Activated CD4-positive, alpha-beta memory T cell treated with anti-CD3 and anti-CD28 coated beads for 36 hours (primary cell): ENCODE results near the gene VWA7. TPM values are rescaled to one million over a fixed set of nuclear protein-coding genes. Genes with fewer than 3 reads are reported as not detected.

ENCODE experiments used
- CTCF ChIA-PET: fragments of 350-600 bp; sonication (Branson Sonifier 250); formaldehyde crosslinking; loops from one replicate; lab custom pipeline; 2021; ENCODE audit warnings: antibody characterized with exemption, inconsistent platforms; lab: Charles Lee
- POLR2A ChIA-PET: fragments of 350-600 bp; sonication (Branson Sonifier 250); formaldehyde crosslinking; loops from one replicate; lab custom pipeline; 2021; ENCODE audit warnings: antibody characterized with exemption; lab: Charles Lee
- DNase-seq: peaks from one replicate; pipeline ENCODE4 v3.0.0-alpha.2; 2020
- H3K27ac Mint-ChIP-seq: one replicate; pipeline ENCODE4 v1.8.0; 2021; ENCODE audit warnings: mixed read lengths
- H3K27me3 Mint-ChIP-seq: one replicate; pipeline ENCODE4 v1.8.0; 2021; ENCODE audit warnings: mixed read lengths
- H3K36me3 Mint-ChIP-seq: one replicate; pipeline ENCODE4 v1.8.0; 2021; ENCODE audit warnings: mixed read lengths
- H3K4me1 Mint-ChIP-seq: one replicate; pipeline ENCODE4 v1.8.0; 2021; ENCODE audit warnings: low read depth, mixed read lengths
- H3K4me3 Mint-ChIP-seq: one replicate; pipeline ENCODE4 v1.8.0; 2021; ENCODE audit warnings: mild to moderate bottlenecking, mixed read lengths
- H3K9me3 Mint-ChIP-seq: one replicate; pipeline ENCODE4 v1.8.0; 2021; ENCODE audit warnings: mixed read lengths
- intact Hi-C: fragments of 100-400 bp; cut with micrococcal nuclease; formaldehyde crosslinking; loops from one replicate; pipeline ENCODE4 v1.15.1; 2023
- total RNA-seq, 2 experiments: library from RNA; stranded (reverse); gene quantifications; one replicate each; pipeline ENCODE4 v1.2.3, GENCODE V29; 2021

VWA7 gene
- total RNA-seq, 2 experiments from 2014 or later: 2.0 to 2.1 TPM

- H3K36me3 Mint-ChIP-seq: peaks cover 41% of the 10 kb centered on the region
- DNase-seq: no peak
- CTCF ChIA-PET: interaction anchor here (1.2 kb wide), 1 partner anchor 28 kb away, joined by 3 read pairs; no protein-coding TSS in a partner anchor
- intact Hi-C loops: no loop called here
- H3K4me3 Mint-ChIP-seq: no peak overlapping the region
- H3K27ac Mint-ChIP-seq: no peak overlapping the region
- H3K4me1 Mint-ChIP-seq: no peaks in the 10 kb centered on the region
- POLR2A ChIA-PET: no interaction called here
- H3K27me3 Mint-ChIP-seq: no peaks in the 10 kb centered on the region
- H3K9me3 Mint-ChIP-seq: no peaks in the 10 kb centered on the region
These were observed 12.9 kb downstream of the VWA7 start for GRCh38 chr6:31764198-31764597.

DNA sequence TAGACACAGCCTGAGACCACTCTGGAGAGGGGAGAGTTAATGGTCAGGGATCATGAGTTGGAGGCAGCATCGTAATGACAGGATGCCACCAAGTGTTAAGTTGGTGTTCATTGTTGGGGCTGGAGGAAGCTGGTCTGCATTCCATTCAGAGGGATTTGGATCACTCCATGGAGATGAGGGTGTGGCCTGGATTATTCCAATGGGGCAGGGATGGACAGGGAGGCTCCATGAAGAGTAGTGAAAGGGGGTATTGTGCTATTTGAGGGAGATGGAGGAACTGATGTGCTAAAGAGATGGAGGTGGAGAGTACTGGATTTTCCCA is 13.5 kb downstream of the VWA7 start:
- Mint-ChIP-seq H3K27ac (no peak overlapping the region), H3K9me3 (no peaks in the 10 kb centered on the region), H3K36me3 (peaks cover 47% of the 10 kb centered on the region), H3K27me3 (no peaks in the 10 kb centered on the region), H3K4me1 (no peaks in the 10 kb centered on the region), H3K4me3 (no peak overlapping the region)
- POLR2A ChIA-PET: no interaction called here
- intact Hi-C loops: no loop called here
- DNase-seq: no peak
- CTCF ChIA-PET: no interaction called here

DNA sequence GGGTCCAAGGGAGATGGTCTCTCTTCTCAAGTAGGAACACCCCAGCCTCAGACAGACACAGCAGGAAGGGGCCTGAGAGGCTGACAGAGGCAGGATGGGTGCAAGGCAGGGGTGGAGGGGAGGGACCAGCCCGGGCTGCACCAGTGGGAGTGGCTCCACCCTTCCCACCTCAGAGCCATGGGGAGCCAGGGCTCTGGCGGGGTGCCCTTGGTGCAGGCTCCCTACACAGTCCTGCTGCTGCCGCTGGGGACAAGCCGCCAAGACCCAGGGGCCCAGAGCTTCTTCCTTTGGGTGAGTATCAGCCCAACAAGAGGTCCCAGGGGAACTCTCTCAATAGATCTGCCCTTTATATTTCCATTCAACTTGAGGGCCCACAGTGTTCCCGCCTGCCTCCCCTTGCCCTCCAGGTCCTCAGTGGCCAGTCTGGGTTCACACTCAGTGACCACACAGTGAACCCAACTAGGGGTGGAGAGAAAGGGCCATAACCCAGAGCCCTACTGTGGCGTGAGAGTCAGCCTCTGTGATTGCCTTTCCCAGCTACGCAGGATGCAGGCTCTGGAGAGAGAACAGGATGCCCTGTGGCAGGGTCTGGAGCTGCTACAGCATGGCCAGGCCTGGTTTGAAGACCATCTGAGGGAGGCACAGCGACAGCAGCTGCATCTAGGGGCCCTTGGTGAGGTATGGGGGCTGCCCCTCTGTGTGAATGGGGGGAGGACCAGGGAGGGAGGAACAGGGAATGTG is 14.1 kb downstream of the VWA7 start:
- POLR2A ChIA-PET: no interaction called here
- intact Hi-C loops: no loop called here
- DNase-seq: no peak
- peaks cover 51% of the 10 kb centered on the region for H3K36me3 Mint-ChIP-seq
- CTCF ChIA-PET: interaction anchor here (0.6 kb wide), 1 partner anchor 25 kb away, joined by 3 read pairs; no protein-coding TSS in a partner anchor
- H3K27me3 Mint-ChIP-seq: no peaks in the 10 kb centered on the region
- H3K27ac Mint-ChIP-seq: no peak overlapping the region
- no peaks in the 10 kb centered on the region for H3K4me1 Mint-ChIP-seq
- no peaks in the 10 kb centered on the region for H3K9me3 Mint-ChIP-seq
- no peak overlapping the region for H3K4me3 Mint-ChIP-seq

GRCh38 chr6:31762356-31762755 is 14.8 kb downstream of the VWA7 start, which contains the start of gene SAPCD1:
TSS of gene SAPCD1 (plus strand) at chr6:31762656. CDS start at chr6:31763055, 399 bp downstream.
- H3K9me3 Mint-ChIP-seq: no peaks in the 10 kb centered on the region
- DNase-seq: no peak
- no peak within 1 kb of the TSS for H3K27ac Mint-ChIP-seq
- no peaks in the 10 kb centered on the region for H3K27me3 Mint-ChIP-seq
- intact Hi-C loops: no loop called here
- no peak within 1 kb of the TSS for H3K4me3 Mint-ChIP-seq
- POLR2A ChIA-PET: no interaction called here
- CTCF ChIA-PET: interaction anchor here (0.6 kb wide), 1 partner anchor 26 kb away, joined by 3 read pairs; no protein-coding TSS in a partner anchor
- H3K4me1 Mint-ChIP-seq: no peaks in the 10 kb centered on the region
- H3K36me3 Mint-ChIP-seq: peaks cover 53% of the 10 kb centered on the region

GRCh38 chr6:31761343-31761742 is 15.8 kb downstream of the VWA7 start:
- H3K27me3 Mint-ChIP-seq: no peaks in the 10 kb centered on the region
- H3K9me3 Mint-ChIP-seq: no peaks in the 10 kb centered on the region
- peaks cover 54% of the 10 kb centered on the region for H3K36me3 Mint-ChIP-seq
- no peak overlapping the region for H3K4me3 Mint-ChIP-seq
- no peak for DNase-seq
- ChIA-PET POLR2A (no interaction called here), CTCF (interaction anchor here (1.2 kb wide), 1 partner anchor 8 kb away, joined by 4 read pairs; no protein-coding TSS in a partner anchor)
- H3K4me1 Mint-ChIP-seq: no peaks in the 10 kb centered on the region
- no peak overlapping the region for H3K27ac Mint-ChIP-seq
- intact Hi-C loops: no loop called here

GRCh38 chr6:31760790-31761189 is 16.3 kb downstream of the VWA7 start:
- POLR2A ChIA-PET: no interaction called here
- H3K4me1 Mint-ChIP-seq: no peaks in the 10 kb centered on the region

GRCh38 chr6:31758281-31758680 is 18.8 kb downstream of the VWA7 start:
- no peak overlapping the region for H3K27ac Mint-ChIP-seq

More at GRCh38 chr6:31760790-31761189, 16.3 kb downstream of the VWA7 start:
- DNase-seq: no peak
- Mint-ChIP-seq H3K27ac (no peak overlapping the region), H3K27me3 (no peaks in the 10 kb centered on the region), H3K9me3 (no peaks in the 10 kb centered on the region), H3K36me3 (peaks cover 54% of the 10 kb centered on the region), H3K4me3 (no peak overlapping the region)
- intact Hi-C loops: no loop called here
- CTCF ChIA-PET: interaction anchor here (1.2 kb wide), 1 partner anchor 9 kb away, joined by 4 read pairs; no protein-coding TSS in a partner anchor

DNA sequence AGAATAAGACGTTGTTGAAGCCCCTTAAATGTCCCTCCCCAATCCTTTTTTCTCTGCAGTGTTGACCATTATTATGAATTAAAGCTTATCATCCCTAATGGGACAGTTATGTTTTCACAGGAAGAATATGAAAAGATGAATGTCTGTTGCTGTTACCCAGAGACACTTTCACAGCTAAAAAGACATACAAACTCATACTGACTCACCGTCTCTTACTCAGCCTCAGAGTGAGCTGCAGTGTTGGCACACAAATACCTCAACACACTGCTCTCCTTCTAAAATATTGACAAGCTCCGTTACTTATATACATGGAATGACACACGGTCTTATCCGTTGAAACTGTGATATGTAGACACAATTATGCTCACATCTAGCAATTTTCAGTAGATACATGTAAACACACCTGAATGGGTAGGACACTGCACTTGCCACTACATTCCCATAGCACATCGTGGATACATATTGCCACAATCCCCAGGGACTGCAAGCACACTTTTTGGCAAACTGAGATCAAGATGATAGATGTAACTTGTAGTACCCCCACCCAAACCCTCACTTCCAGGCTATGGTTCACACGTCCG is 24.3 kb downstream of the VWA7 start:
- Mint-ChIP-seq H3K27ac (no peak overlapping the region), H3K4me3 (no peak overlapping the region), H3K9me3 (no peaks in the 10 kb centered on the region), H3K27me3 (no peaks in the 10 kb centered on the region), H3K4me1 (no peaks in the 10 kb centered on the region), H3K36me3 (peaks cover 19% of the 10 kb centered on the region)
- DNase-seq: no peak
- ChIA-PET CTCF (interaction anchor here (1.0 to 1.2 kb wide), 2 partner anchors 17 to 73 kb away, joined by 5 read pairs; partner anchors contain the start of gene LY6G5C), POLR2A (interaction anchor here (2.3 kb wide), 1 partner anchor 12 kb away, joined by 7 read pairs; the partner anchor contains the start of gene MSH5)
- intact Hi-C loops: no loop called here

More at GRCh38 chr6:31758281-31758680, 18.8 kb downstream of the VWA7 start:
- DNase-seq: no peak
- H3K9me3 Mint-ChIP-seq: no peaks in the 10 kb centered on the region
- H3K36me3 Mint-ChIP-seq: peaks cover 50% of the 10 kb centered on the region
- no peak overlapping the region for H3K4me3 Mint-ChIP-seq
- H3K27me3 Mint-ChIP-seq: no peaks in the 10 kb centered on the region
- CTCF ChIA-PET: interaction anchor here (1.0 to 2.2 kb wide), 2 partner anchors 12 to 15 kb away, joined by 3 to 13 read pairs; no protein-coding TSS in a partner anchor
- no peaks in the 10 kb centered on the region for H3K4me1 Mint-ChIP-seq
- intact Hi-C loops: no loop called here
- POLR2A ChIA-PET: interaction anchor here (0.6 to 0.9 kb wide), 2 partner anchors 18 to 92 kb away, joined by 3 read pairs; partner anchors contain the start of gene MSH5

DNA sequence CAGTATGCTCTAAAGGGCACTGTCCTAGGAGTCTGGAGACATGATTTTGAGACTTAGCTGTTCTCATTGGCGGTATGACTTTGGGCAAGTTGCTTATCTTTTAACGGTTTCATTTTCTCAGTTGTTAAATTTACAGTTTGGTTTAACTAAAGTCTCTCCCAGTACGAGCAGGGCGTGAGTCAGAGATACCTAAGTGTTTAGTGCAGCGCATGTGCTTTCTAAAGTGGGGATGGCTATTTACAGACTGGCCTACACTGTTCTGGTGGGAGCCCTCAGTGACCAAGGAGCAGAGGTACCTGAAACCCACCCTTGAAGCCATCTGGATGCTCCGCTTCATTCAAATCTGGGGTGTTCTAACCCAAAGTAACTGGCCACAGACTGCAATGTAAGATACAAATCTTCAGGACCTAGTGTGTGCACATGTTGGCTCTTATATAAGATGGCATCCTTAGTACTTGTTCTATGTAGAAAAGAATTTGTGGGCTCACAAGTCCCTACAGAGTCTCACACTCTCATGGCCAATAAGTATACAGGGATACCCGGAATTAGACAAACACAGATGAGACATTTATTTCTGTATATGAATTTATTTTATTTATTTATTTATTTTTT is 26.6 kb downstream of the VWA7 start:
- no peaks in the 10 kb centered on the region for H3K27me3 Mint-ChIP-seq
- H3K4me3 Mint-ChIP-seq: no peak overlapping the region
- POLR2A ChIA-PET: interaction anchor here (1.7 kb wide), 1 partner anchor 10 kb away, joined by 4 read pairs; the partner anchor contains the start of gene MSH5
- no peaks in the 10 kb centered on the region for H3K4me1 Mint-ChIP-seq
- H3K9me3 Mint-ChIP-seq: no peaks in the 10 kb centered on the region
- intact Hi-C loops: no loop called here
- H3K27ac Mint-ChIP-seq: no peak overlapping the region
- peaks cover 29% of the 10 kb centered on the region for H3K36me3 Mint-ChIP-seq
- DNase-seq: no peak
- CTCF ChIA-PET: interaction anchor here (1.7 kb wide), 1 partner anchor 19 kb away, joined by 6 read pairs; no protein-coding TSS in a partner anchor

DNA sequence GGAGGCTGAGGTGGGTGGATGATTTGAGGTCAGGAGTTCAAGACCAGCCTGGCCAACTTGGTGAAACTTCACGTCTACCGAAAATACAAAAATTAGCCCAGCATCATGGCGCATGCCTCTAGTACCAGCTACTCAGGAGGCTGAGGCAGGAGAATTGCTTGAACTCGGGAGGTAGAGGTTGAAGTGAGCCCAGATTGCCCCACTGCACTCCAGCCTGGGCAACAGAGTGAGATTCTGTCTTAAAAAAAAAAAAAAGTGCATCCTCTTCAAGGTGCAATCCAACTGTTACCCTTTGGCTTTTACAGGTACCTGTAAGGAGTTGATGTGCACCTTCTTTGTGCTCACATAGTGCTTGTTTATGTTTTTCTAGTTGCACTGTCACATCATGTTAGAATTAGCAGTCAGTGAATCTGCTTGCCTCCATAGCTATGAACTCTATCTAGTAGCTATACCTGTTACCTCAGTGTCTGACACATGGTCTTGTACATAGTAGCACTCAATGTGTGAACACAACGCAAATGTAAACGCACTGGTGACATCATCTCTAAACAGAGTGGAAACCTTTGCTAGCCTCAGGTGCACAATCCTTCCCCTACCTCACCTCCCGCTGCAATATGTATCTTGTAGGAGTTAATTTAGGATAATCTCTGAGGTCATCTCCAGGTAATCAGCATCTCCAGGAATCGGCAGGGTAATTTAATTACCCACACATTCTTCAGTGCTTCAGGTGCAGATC is 27.7 kb downstream of the VWA7 start:
- Mint-ChIP-seq H3K9me3 (no peaks in the 10 kb centered on the region), H3K36me3 (peaks cover 35% of the 10 kb centered on the region), H3K27me3 (no peaks in the 10 kb centered on the region), H3K4me3 (no peak overlapping the region), H3K4me1 (no peaks in the 10 kb centered on the region), H3K27ac (no peak overlapping the region)
- ChIA-PET CTCF (interaction anchor here (1.7 kb wide), 1 partner anchor 20 kb away, joined by 6 read pairs; no protein-coding TSS in a partner anchor), POLR2A (interaction anchor here (1.5 to 1.7 kb wide), 2 partner anchors 9 to 11 kb away, joined by 4 read pairs; partner anchors contain the start of gene MSH5)
- no peak for DNase-seq
- intact Hi-C loops: no loop called here

- peaks cover 18% of the 10 kb centered on the region for H3K4me1 Mint-ChIP-seq
- POLR2A ChIA-PET: no interaction called here
- H3K4me3 Mint-ChIP-seq: no peak overlapping the region
- no peak overlapping the region for H3K27ac Mint-ChIP-seq
- CTCF ChIA-PET: interaction anchor here (1.6 kb wide), 1 partner anchor 25 kb away, joined by 5 read pairs; no protein-coding TSS in a partner anchor
- peaks cover 61% of the 10 kb centered on the region for H3K36me3 Mint-ChIP-seq
- no peaks in the 10 kb centered on the region for H3K27me3 Mint-ChIP-seq
- DNase-seq: no peak
- no peaks in the 10 kb centered on the region for H3K9me3 Mint-ChIP-seq
- intact Hi-C loops: no loop called here
These were observed 32.7 kb downstream of the VWA7 start for GRCh38 chr6:31744422-31744821.
